ENCODE data around the gene MYCL. TPM values are rescaled to one million over a fixed set of nuclear protein-coding genes. Genes with fewer than 3 reads are reported as not detected.

The MYCL gene
- total and polyA plus RNA-seq, 8 donors, result 2.7 to 12.9 (median 10.9) TPM

DNA sequence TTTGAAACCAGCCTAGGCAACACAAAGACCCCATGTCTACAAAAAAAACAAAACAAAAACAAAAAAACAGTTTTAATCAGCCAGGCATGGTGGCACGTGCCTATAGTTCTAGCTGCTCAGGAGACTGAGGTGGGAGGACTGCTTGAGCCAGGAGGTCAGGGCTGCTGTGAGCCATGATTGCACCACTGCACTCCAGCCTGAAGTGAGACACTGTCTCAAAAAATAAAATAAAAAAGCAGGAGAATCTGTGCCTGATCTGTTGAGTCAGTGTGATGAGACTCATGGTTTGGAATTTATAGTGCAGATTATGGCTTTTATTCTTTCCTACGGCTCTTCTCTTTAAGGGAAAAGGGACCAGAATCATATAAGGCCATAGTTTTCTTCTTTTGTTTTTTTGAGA is 35.0 kb downstream of the MYCL start:
- no peak overlapping the region for H3K4me3 ChIP-seq
- H3K9me3 ChIP-seq, result no peaks in the 10 kb centered on the region
- no peaks in the 10 kb centered on the region for H3K27me3 ChIP-seq
- intact Hi-C loops (cut with DNase I), result no loop called here
- DNase-seq, result no peak
- H3K4me1 ChIP-seq, result no peaks in the 10 kb centered on the region
- no peaks in the 10 kb centered on the region for H3K36me3 ChIP-seq
- peak; percentile 23 for ATAC-seq
- H3K27ac ChIP-seq, result no peak overlapping the region
- TF ChIP-seq, protein P1, sequence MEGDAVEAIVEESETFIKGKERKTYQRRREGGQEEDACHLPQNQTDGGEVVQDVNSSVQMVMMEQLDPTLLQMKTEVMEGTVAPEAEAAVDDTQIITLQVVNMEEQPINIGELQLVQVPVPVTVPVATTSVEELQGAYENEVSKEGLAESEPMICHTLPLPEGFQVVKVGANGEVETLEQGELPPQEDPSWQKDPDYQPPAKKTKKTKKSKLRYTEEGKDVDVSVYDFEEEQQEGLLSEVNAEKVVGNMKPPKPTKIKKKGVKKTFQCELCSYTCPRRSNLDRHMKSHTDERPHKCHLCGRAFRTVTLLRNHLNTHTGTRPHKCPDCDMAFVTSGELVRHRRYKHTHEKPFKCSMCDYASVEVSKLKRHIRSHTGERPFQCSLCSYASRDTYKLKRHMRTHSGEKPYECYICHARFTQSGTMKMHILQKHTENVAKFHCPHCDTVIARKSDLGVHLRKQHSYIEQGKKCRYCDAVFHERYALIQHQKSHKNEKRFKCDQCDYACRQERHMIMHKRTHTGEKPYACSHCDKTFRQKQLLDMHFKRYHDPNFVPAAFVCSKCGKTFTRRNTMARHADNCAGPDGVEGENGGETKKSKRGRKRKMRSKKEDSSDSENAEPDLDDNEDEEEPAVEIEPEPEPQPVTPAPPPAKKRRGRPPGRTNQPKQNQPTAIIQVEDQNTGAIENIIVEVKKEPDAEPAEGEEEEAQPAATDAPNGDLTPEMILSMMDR (IDR thresholded peaks at IDR 0.05), result no peak

DNA sequence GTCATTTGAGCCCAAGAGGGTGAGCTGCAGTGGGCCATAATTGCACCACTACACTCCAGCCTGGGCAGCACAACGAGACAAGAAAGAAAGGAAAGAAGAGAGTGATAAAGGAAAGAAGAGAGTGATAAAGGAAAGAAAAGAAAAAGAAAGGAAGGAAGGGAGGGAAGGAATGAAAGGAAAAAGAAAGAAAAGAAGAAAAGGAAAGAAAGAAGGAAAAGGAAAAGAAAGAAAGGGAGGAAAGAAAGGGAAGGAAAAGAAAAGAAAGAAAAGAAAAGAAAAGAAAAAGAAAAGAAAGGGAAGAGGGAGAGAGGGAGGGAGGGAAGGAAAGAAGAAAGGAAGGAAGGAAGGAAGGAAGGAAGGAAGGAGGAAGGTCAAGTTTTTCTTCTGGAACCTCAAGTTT is 36.0 kb downstream of the MYCL start:
- no peak overlapping the region for H3K4me3 ChIP-seq
- H3K9me3 ChIP-seq, result no peaks in the 10 kb centered on the region
- ATAC-seq (no peak), DNase-seq (no peak)
- intact Hi-C loops (cut with DNase I), result no loop called here
- TF ChIP-seq, protein P1 (IDR thresholded peaks at IDR 0.05), result no peak
- H3K4me1 ChIP-seq, result no peaks in the 10 kb centered on the region
- no peaks in the 10 kb centered on the region for H3K27me3 ChIP-seq
- H3K27ac ChIP-seq, result no peak overlapping the region
- no peaks in the 10 kb centered on the region for H3K36me3 ChIP-seq

DNA sequence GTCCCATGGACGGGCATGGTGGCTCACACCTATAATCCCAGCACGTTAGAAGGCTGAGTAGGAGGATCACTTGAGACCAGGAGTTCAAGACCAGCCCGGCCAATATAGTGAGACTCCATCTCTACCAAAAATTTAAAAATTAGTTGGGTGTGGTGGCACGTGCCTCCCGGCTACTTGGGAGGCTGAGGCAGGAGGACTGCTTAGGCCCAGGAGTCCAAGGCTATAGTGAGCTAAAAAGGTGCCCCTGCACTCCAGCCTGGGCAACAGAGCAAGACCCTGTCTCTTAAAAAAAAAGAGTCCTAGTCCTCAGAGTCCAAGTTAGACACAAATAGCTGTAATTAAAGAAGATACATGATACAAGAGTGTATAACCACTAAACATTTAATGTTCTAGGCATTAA is 38.5 kb downstream of the MYCL start:
- no peak overlapping the region for H3K27ac ChIP-seq
- H3K36me3 ChIP-seq, result no peaks in the 10 kb centered on the region
- intact Hi-C loops (cut with DNase I), result no loop called here
- H3K4me3 ChIP-seq, result no peak overlapping the region
- no peaks in the 10 kb centered on the region for H3K9me3 ChIP-seq
- H3K4me1 ChIP-seq, result no peaks in the 10 kb centered on the region
- ATAC-seq, result no peak
- no peaks in the 10 kb centered on the region for H3K27me3 ChIP-seq
- no peak for DNase-seq
- TF ChIP-seq, protein P1 (IDR thresholded peaks at IDR 0.05), result no peak

DNA sequence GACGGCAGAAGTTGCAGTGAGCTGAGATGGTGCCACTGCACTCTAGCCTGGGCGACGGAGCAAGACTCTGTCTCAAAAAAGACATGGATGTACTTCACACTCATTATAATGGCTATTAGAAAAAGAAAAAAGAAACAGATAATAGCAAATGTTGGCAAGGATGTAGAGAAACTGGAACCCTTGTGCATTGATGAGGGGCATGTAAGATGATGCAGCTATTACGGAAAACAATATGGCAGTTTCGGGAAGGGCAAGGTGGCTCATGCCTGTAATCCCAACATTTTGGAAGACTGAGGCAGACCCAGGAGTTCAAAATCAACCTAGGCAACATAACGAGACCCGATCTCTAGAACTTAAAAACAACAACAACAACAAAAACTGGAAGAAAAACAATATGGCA is 40.7 kb downstream of the MYCL start:
- Histone ChIP-seq H3K27ac (no peak overlapping the region), H3K36me3 (peaks cover 0 to 11% of the 10 kb centered on the region in 2 donors), H3K4me1 (no peaks in the 10 kb centered on the region), H3K9me3 (no peaks in the 10 kb centered on the region), H3K27me3 (no peaks in the 10 kb centered on the region), H3K4me3 (no peak overlapping the region)
- TF ChIP-seq, protein P1 (IDR thresholded peaks at IDR 0.05), result no peak
- DNase-seq (no peak), ATAC-seq (no peak)
- intact Hi-C loops (cut with DNase I), result no loop called here

DNA sequence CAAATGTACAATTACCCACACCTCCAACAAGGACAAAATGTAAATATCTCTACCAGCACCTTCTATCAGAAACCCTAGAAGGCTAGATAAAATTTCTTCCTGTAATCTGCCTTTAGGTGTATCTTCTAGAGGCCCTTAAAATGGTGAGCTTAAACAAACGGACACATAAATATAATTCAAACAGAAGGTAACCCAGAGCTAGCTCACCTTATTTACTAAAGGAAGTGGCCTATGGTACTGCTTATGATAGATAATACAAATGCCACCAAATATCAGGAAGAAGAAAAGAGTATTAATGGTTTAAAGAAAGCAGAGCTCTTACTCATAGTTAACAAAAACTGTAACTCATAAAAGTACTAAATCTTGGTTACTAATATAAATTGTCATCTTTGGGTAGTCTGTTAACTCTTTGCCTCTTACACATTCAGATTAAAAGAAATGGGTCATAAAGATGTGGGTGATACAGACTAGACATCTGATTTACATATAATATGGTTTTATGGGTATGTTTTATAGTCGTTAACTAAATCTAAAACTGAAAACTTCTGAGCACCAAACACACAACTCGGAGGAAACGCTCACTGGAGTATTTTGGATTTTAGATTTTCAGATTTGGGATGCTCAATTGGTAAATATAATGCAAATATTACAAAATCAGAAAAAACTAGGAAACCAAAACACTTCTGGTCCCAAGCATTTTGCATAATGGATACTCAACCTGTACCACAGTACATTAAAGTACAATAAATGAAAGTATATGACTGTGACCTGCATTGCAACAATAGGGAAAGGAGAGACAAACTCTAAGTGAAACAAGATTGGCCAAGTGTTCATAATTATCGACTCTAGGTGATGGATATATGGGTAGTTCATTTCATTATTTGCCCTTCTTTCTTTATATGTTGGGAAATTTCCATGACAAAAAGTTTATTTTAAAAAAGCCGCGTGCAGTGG is 41.6 kb downstream of the MYCL start:
- DNase-seq (no peak), ATAC-seq (no peak)
- intact Hi-C loops (cut with DNase I), result no loop called here
- no peaks in the 10 kb centered on the region for H3K4me1 ChIP-seq
- TF ChIP-seq, protein P1 (IDR thresholded peaks at IDR 0.05), result no peak
- H3K36me3 ChIP-seq, result peaks cover 0 to 20% of the 10 kb centered on the region in 2 donors
- H3K9me3 ChIP-seq, result no peaks in the 10 kb centered on the region
- H3K27ac ChIP-seq, result no peak overlapping the region
- H3K27me3 ChIP-seq, result no peaks in the 10 kb centered on the region
- no peak overlapping the region for H3K4me3 ChIP-seq
